K562 (cell line): ENCODE results near the gene PLXNA2. TPM values are rescaled to one million over a fixed set of nuclear protein-coding genes. Genes with fewer than 3 reads are reported as not detected.

ENCODE experiments used
- HDAC6 ChIP-seq: IDR thresholded peaks from 2 replicates; pipeline ENCODE4 v1.6.1; 2012; ENCODE audit warnings: low read depth, mild to moderate bottlenecking, control low read depth, inconsistent platforms, low read length, moderate library complexity
- KHSRP ChIP-seq: fragments of 450-650 bp; IDR thresholded peaks from 2 replicates; pipeline ENCODE4 v1.6.1; 2017
- MBD2 ChIP-seq: sonication (generic); IDR thresholded peaks from 2 replicates; pipeline ENCODE4 v1.6.1; 2016; ENCODE audit warnings: low read depth, borderline replicate concordance
- RBM25 ChIP-seq: fragments of 200-400 bp; formaldehyde crosslinking; IDR thresholded peaks from 2 replicates; pipeline ENCODE4 v1.6.1; 2018; ENCODE audit warnings: low read length, low read depth, moderate library complexity; ENCODE audit not compliant: severe bottlenecking
- SMAD4 ChIP-seq: fragments of 250-450 bp; sonication (Bioruptor Pico); conservative IDR thresholded peaks from 2 replicates; pipeline ENCODE4 v1.8.0; 2021; ENCODE audit warnings: inconsistent platforms, mild to moderate bottlenecking, moderate library complexity
- TAF15 ChIP-seq: fragments of 200-400 bp; formaldehyde crosslinking; IDR thresholded peaks from 2 replicates; pipeline ENCODE4 v1.6.1; 2017; ENCODE audit warnings: mild to moderate bottlenecking, low read depth, low read length, moderate library complexity
- TBP ChIP-seq: optimal IDR thresholded peaks from 2 replicates; pipeline ENCODE3; 2011; ENCODE audit warnings: low read depth, low read length, improper control_type of control experiment
- TCF7L2 ChIP-seq: fragments of 150-350 bp; IDR thresholded peaks from 2 replicates; pipeline ENCODE4 v1.6.1; 2016; ENCODE audit warnings: low read depth, mild to moderate bottlenecking, low read length, moderate library complexity
- ZNF586 ChIP-seq: fragments of 450-650 bp; formaldehyde crosslinking; conservative IDR thresholded peaks from 2 replicates; pipeline ENCODE4 v1.4.0; 2020; ENCODE audit warnings: mild to moderate bottlenecking, moderate library complexity
- polyA plus RNA-seq, 8 experiments: library from polyadenylated mRNA; depleted of rRNA in 4 of 8; stranded (reverse) in 5 of 8; unstranded in 3 of 8; fragments of >200 nt; fragmentation: Nextera tagmentation in 2 of 8; fragmentation: Illumina TruSeq in 1 of 8; extraction: Ambion mirVana in 2 of 8; extraction: Trizol in 1 of 8; gene quantifications; 2 replicates each; pipeline versions ENCODE4 v1.2.1 to v1.2.3, GENCODE V29; 2011 to 2014; ENCODE audit warnings: inconsistent platforms in 1 of 8, missing spikeins in 1 of 8
- total RNA-seq, 7 experiments: library from RNA; depleted of rRNA in 6 of 7; stranded (reverse); fragments of >200 nt in 6 of 7; fragmentation: Illumina TruSeq in 2 of 7; extraction: Trizol in 2 of 7; gene quantifications; 2 replicates each; pipeline versions ENCODE4 v1.2.1 to v1.2.3, GENCODE V29; 2011 to 2021; ENCODE audit warnings: low replicate concordance in 1 of 7
- TF ChIP-seq, protein P1 (sequence below): fragments of 450-650 bp; IDR thresholded peaks from 2 replicates; pipeline ENCODE4 v1.6.1; 2017; ENCODE audit warnings: antibody characterized with exemption, mild to moderate bottlenecking
- TF ChIP-seq, protein P2 (sequence below): fragments of 450-650 bp; IDR thresholded peaks from 2 replicates; pipeline ENCODE4 v1.6.1; 2016; ENCODE audit warnings: borderline replicate concordance

Gene PLXNA2
- total and polyA plus RNA-seq, 9 of the 15 experiments (the other 6 are each of a cell fraction or from before 2014, with no cell fraction given): 0.01 to 1.3 (median 0.32) TPM

DNA sequence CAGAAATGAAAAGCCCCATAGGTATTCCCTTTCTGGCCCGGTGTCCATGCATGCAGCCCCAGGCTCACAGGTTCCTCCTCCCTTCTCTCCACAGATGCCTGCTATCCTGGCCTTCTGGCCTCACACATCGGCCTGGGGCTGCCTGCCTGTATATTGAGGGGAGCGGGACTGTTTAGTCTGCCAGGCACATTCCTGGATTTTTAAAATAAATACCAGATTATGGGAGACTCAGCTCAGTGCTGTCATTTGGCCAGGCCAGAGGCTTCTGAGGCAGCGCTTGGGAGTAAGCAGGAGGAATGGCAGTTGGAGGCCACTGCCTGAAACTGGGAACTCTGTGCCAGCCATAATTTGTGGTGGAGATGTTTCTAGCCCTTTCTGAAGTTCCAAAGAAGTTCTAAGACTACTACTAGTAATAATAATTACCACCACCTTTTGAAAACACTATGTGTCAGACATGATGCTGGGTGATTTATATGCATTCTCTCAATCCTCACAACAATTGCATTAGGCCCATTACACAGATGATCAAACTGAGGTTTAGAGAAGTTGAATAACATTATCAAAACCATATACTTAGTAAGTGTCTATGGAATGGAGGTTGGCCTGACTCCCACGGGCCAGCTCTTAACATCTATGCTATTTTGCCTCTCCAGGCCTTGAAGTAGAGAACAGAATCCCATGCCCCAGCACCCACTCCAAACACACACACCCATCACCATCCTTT is 107.6 kb downstream of the PLXNA2 start (continued):
- TF ChIP-seq MBD2 (no peak), KHSRP (no peak), ZNF586 (CRISPR knock-in tag) (no peak), TBP (no peak), TCF7L2 (no peak), RBM25 (peak; percentile 95), SMAD4 (CRISPR knock-in tag) (no peak), TAF15 (no peak), HDAC6 (no peak)
- TF ChIP-seq, protein P1, sequence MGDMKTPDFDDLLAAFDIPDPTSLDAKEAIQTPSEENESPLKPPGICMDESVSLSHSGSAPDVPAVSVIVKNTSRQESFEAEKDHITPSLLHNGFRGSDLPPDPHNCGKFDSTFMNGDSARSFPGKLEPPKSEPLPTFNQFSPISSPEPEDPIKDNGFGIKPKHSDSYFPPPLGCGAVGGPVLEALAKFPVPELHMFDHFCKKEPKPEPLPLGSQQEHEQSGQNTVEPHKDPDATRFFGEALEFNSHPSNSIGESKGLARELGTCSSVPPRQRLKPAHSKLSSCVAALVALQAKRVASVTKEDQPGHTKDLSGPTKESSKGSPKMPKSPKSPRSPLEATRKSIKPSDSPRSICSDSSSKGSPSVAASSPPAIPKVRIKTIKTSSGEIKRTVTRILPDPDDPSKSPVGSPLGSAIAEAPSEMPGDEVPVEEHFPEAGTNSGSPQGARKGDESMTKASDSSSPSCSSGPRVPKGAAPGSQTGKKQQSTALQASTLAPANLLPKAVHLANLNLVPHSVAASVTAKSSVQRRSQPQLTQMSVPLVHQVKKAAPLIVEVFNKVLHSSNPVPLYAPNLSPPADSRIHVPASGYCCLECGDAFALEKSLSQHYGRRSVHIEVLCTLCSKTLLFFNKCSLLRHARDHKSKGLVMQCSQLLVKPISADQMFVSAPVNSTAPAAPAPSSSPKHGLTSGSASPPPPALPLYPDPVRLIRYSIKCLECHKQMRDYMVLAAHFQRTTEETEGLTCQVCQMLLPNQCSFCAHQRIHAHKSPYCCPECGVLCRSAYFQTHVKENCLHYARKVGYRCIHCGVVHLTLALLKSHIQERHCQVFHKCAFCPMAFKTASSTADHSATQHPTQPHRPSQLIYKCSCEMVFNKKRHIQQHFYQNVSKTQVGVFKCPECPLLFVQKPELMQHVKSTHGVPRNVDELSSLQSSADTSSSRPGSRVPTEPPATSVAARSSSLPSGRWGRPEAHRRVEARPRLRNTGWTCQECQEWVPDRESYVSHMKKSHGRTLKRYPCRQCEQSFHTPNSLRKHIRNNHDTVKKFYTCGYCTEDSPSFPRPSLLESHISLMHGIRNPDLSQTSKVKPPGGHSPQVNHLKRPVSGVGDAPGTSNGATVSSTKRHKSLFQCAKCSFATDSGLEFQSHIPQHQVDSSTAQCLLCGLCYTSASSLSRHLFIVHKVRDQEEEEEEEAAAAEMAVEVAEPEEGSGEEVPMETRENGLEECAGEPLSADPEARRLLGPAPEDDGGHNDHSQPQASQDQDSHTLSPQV: no peak
- TF ChIP-seq, protein P2, sequence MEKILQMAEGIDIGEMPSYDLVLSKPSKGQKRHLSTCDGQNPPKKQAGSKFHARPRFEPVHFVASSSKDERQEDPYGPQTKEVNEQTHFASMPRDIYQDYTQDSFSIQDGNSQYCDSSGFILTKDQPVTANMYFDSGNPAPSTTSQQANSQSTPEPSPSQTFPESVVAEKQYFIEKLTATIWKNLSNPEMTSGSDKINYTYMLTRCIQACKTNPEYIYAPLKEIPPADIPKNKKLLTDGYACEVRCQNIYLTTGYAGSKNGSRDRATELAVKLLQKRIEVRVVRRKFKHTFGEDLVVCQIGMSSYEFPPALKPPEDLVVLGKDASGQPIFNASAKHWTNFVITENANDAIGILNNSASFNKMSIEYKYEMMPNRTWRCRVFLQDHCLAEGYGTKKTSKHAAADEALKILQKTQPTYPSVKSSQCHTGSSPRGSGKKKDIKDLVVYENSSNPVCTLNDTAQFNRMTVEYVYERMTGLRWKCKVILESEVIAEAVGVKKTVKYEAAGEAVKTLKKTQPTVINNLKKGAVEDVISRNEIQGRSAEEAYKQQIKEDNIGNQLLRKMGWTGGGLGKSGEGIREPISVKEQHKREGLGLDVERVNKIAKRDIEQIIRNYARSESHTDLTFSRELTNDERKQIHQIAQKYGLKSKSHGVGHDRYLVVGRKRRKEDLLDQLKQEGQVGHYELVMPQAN: no peak
